K562 (cell line): ENCODE measurements around the gene TMEM120B. TPM values are rescaled to one million over a fixed set of nuclear protein-coding genes. Genes with fewer than 3 reads are reported as not detected.
A peak's percentile ranks its signal among the peaks of the same experiment; 100 is the strongest.

Experiments
- DNMT1 ChIP-seq: fragments of 450-650 bp; IDR thresholded peaks from 2 replicates; pipeline ENCODE4 v1.6.1; 2016; ENCODE audit warnings: antibody characterized with exemption, mild to moderate bottlenecking
- DPF2 ChIP-seq: fragments of 450-650 bp; IDR thresholded peaks from 2 replicates; pipeline ENCODE4 v1.6.1; 2016
- ESRRA ChIP-seq: fragments of 450-650 bp; IDR thresholded peaks from 2 replicates; pipeline ENCODE4 v1.6.1; 2014; ENCODE audit warnings: low read depth, mild to moderate bottlenecking, moderate library complexity, borderline replicate concordance
- JUND ChIP-seq, 2 experiments: IDR thresholded peaks; 2 replicates in 1 of 2; 3 replicates in 1 of 2; pipeline ENCODE4 v1.6.1; 2011; ENCODE audit warnings: borderline replicate concordance in 2 of 2, low read depth in 2 of 2, low read length in 2 of 2, improper control_type of control experiment in 1 of 2, missing biosample characterization in 1 of 2, missing genetic modification characterization in 1 of 2, missing genetic modification reagents in 1 of 2
- NR2C1 ChIP-seq, 2 experiments: fragments of 450-650 bp; IDR thresholded peaks; 2 replicates each; pipeline ENCODE4 v1.6.1; 2017; ENCODE audit warnings: mild to moderate bottlenecking in 2 of 2, antibody characterized with exemption in 1 of 2, inconsistent platforms in 1 of 2, missing compliant biosample characterization in 1 of 2, missing genetic modification characterization in 1 of 2
- SMAD1 ChIP-seq: fragments of 150-350 bp; IDR thresholded peaks from 2 replicates; pipeline ENCODE4 v1.6.1; 2014; ENCODE audit warnings: low read length, low read depth; ENCODE audit not compliant: partially characterized antibody
- polyA plus RNA-seq, 8 experiments: library from polyadenylated mRNA; depleted of rRNA in 4 of 8; stranded (reverse) in 5 of 8; unstranded in 3 of 8; fragments of >200 nt; fragmentation: Nextera tagmentation in 2 of 8; fragmentation: Illumina TruSeq in 1 of 8; extraction: Ambion mirVana in 2 of 8; extraction: Trizol in 1 of 8; gene quantifications; 2 replicates each; pipeline versions ENCODE4 v1.2.1 to v1.2.3, GENCODE V29; 2011 to 2014; ENCODE audit warnings: inconsistent platforms in 1 of 8, missing spikeins in 1 of 8
- total RNA-seq, 7 experiments: library from RNA; depleted of rRNA in 6 of 7; stranded (reverse); fragments of >200 nt in 6 of 7; fragmentation: Illumina TruSeq in 2 of 7; extraction: Trizol in 2 of 7; gene quantifications; 2 replicates each; pipeline versions ENCODE4 v1.2.1 to v1.2.3, GENCODE V29; 2011 to 2021; ENCODE audit warnings: low replicate concordance in 1 of 7
- TF ChIP-seq, protein P1 (sequence below): fragments of 450-650 bp; IDR thresholded peaks from 2 replicates; pipeline ENCODE4 v1.6.1; 2016; ENCODE audit warnings: borderline replicate concordance
- TF ChIP-seq, protein P2 (sequence below): sonication (generic); formaldehyde crosslinking; IDR thresholded peaks from 2 replicates; pipeline ENCODE4 v1.5.0; 2020; ENCODE audit warnings: missing genetic modification reagents
- TF ChIP-seq, protein P3 (sequence below), 2 experiments: fragments of 450-650 bp; conservative IDR thresholded peaks; 2 replicates each; pipeline ENCODE4 v1.6.1; 2017; ENCODE audit warnings: mild to moderate bottlenecking in 2 of 2, moderate library complexity in 2 of 2

TMEM120B gene
- total and polyA plus RNA-seq, 9 of the 15 experiments (the other 6 are each of a cell fraction or from before 2014, with no cell fraction given): 1.7 to 18.6 (median 7.4) TPM

DNA sequence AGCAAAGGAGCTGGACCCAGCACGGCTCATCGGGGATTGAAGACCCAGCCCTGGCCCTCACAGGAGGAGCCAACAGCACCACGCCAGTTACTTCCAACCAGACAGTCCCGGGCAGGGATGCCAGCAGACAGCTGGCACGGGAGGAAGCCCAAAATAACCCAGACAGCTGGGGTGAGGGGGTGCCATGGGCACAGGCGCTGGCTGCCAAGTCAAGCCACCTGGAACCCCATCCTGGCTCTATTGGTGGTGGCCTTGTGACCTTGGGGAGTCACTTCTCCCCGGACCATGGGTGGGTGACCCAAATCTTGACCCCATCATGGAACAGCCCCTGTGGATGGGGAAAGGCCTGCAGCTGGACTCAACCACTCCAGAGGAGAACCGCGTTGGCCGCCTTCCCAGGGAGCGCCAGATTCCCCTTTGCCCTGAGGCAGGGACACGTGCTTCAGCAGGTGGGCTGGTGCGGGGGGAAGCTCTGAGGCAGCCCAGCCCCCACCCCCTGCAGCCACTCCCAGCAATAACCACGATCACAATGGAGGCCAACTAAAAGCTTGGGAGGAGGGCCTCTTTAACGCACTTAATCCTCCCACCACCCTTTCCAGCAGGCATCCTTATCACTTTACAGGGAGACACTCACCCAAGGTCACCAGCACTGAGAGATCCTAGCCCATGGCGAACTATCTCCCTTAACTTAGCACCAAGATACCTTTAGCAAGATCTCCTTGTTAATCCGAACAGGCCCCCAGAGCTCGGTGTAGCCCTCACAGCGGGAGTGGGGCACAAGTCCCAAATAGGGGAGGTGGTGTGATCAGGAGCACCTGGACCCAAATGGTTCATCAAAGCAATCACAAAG, 85.6 kb downstream of the TMEM120B start (continued):
- TF ChIP-seq, protein P1, sequence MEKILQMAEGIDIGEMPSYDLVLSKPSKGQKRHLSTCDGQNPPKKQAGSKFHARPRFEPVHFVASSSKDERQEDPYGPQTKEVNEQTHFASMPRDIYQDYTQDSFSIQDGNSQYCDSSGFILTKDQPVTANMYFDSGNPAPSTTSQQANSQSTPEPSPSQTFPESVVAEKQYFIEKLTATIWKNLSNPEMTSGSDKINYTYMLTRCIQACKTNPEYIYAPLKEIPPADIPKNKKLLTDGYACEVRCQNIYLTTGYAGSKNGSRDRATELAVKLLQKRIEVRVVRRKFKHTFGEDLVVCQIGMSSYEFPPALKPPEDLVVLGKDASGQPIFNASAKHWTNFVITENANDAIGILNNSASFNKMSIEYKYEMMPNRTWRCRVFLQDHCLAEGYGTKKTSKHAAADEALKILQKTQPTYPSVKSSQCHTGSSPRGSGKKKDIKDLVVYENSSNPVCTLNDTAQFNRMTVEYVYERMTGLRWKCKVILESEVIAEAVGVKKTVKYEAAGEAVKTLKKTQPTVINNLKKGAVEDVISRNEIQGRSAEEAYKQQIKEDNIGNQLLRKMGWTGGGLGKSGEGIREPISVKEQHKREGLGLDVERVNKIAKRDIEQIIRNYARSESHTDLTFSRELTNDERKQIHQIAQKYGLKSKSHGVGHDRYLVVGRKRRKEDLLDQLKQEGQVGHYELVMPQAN: peak; percentile 77
- TF ChIP-seq SMAD1 (no peak), NR2C1 (IDR thresholded peaks at IDR 0.05) (peak; percentile 65), NR2C1 (tag; IDR thresholded peaks at IDR 0.05) (peak; percentile 60), ESRRA (peak; percentile 90), DNMT1 (0 out of 2 replicates have a peak, but pooled peaks have one; percentile 16), JUND (IDR thresholded peaks at IDR 0.05; ENCODE audit: borderline replicate concordance, low read depth, low read length) (0 out of 2 replicates have a peak, but pooled peaks have one; percentile 3), JUND (tag; IDR thresholded peaks at IDR 0.05; ENCODE audit: borderline replicate concordance, low read depth, low read length) (no peak; the same call in 2 of the 3 replicates), DPF2 (peak; percentile 68; the same call in 1 of the 2 replicates)
- TF ChIP-seq, protein P2, sequence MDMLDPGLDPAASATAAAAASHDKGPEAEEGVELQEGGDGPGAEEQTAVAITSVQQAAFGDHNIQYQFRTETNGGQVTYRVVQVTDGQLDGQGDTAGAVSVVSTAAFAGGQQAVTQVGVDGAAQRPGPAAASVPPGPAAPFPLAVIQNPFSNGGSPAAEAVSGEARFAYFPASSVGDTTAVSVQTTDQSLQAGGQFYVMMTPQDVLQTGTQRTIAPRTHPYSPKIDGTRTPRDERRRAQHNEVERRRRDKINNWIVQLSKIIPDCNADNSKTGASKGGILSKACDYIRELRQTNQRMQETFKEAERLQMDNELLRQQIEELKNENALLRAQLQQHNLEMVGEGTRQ (CRISPR knock-in tag): peak; percentile 45; the same call in 1 of the 2 replicates
- TF ChIP-seq, protein P3, sequence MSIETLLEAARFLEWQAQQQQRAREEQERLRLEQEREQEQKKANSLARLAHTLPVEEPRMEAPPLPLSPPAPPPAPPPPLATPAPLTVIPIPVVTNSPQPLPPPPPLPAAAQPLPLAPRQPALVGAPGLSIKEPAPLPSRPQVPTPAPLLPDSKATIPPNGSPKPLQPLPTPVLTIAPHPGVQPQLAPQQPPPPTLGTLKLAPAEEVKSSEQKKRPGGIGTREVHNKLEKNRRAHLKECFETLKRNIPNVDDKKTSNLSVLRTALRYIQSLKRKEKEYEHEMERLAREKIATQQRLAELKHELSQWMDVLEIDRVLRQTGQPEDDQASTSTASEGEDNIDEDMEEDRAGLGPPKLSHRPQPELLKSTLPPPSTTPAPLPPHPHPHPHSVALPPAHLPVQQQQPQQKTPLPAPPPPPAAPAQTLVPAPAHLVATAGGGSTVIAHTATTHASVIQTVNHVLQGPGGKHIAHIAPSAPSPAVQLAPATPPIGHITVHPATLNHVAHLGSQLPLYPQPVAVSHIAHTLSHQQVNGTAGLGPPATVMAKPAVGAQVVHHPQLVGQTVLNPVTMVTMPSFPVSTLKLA (conservative IDR thresholded peaks at IDR 0.05): peak; percentile 85 to 89
- TF ChIP-seq, all 486 proteins: peak for 64
